BJ (cell line): ENCODE data around the gene ZBTB46. TPM values are rescaled to one million over a fixed set of nuclear protein-coding genes. Genes with fewer than 3 reads are reported as not detected.

Experiments used
- CTCF ChIA-PET: fragments of 350-600 bp; formaldehyde crosslinking; extraction: SDS; loops from one replicate; lab custom pipeline; 2021; ENCODE audit warnings: antibody characterized with exemption, inconsistent platforms; lab: Yijun Ruan, JAX
- POLR2A ChIA-PET: fragments of 300-600 bp; sonication (Branson Sonifier 250); formaldehyde crosslinking; extraction: SDS; loops from one replicate; lab custom pipeline; 2021; ENCODE audit warnings: antibody characterized with exemption; lab: Charles Lee
- DNase-seq: peaks from one replicate; pipeline ENCODE4 v3.0.0-alpha.2; 2011; ENCODE audit warnings: low read depth
- H3K27me3 ChIP-seq: 2 replicates; pipeline ENCODE4 v1.6.0; 2011; ENCODE audit warnings: low read length; ENCODE audit not compliant: control insufficient read depth, insufficient read depth
- H3K36me3 ChIP-seq: 2 replicates; pipeline ENCODE4 v1.5.1; 2011; ENCODE audit warnings: low read length; ENCODE audit not compliant: control insufficient read depth, insufficient read depth
- H3K4me3 ChIP-seq: 2 replicates; pipeline ENCODE4 v1.5.1; 2011; ENCODE audit warnings: low read depth, mild to moderate bottlenecking, control low read depth, low read length
- polyA plus RNA-seq: library from polyadenylated mRNA; depleted of rRNA; stranded (reverse); fragments of >200 nt; gene quantifications from 2 replicates; pipeline ENCODE4 v1.2.3, GENCODE V29; 2011
- TF ChIP-seq, protein P1 (sequence below): IDR thresholded peaks from 2 replicates; pipeline ENCODE4 v1.5.1; 2011; ENCODE audit warnings: low read depth, mild to moderate bottlenecking, control low read depth, inconsistent platforms, low read length, moderate library complexity; ENCODE audit not compliant: insufficient read depth

Gene ZBTB46
- polyA plus RNA-seq, 1 experiment: 0.32 TPM

DNA sequence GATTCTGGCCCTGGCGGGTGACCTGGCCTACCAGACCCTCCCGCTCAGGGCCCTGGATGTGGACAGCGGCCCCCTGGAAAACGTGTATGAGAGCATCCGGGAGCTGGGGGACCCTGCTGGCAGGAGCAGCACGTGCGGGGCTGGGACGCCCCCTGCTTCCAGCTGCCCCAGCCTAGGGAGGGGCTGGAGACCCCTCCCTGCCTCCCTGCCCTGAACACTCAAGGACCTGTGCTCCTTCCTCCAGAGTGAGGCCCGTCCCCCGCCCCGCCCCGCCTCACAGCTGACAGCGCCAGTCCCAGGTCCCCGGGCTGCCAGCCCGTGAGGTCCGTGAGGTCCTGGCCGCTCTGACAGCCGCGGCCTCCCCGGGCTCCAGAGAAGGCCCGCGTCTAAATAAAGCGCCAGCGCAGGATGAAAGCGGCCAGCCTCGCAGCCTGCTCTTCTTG lies 92.4 kb downstream of the ZBTB46 start:
- DNase-seq: no peak
- no peaks in the 10 kb centered on the region for H3K27me3 ChIP-seq
- ChIA-PET CTCF (interaction anchor here (1.0 kb wide), 1 partner anchor 37 kb away, joined by 4 read pairs; no protein-coding TSS in a partner anchor), POLR2A (interaction anchor here (0.5 to 0.6 kb wide), 2 partner anchors 11 to 17 kb away, joined by 3 to 9 read pairs; no protein-coding TSS in a partner anchor)
- H3K36me3 ChIP-seq: peaks cover 26% of the 10 kb centered on the region
- TF ChIP-seq, protein P1, sequence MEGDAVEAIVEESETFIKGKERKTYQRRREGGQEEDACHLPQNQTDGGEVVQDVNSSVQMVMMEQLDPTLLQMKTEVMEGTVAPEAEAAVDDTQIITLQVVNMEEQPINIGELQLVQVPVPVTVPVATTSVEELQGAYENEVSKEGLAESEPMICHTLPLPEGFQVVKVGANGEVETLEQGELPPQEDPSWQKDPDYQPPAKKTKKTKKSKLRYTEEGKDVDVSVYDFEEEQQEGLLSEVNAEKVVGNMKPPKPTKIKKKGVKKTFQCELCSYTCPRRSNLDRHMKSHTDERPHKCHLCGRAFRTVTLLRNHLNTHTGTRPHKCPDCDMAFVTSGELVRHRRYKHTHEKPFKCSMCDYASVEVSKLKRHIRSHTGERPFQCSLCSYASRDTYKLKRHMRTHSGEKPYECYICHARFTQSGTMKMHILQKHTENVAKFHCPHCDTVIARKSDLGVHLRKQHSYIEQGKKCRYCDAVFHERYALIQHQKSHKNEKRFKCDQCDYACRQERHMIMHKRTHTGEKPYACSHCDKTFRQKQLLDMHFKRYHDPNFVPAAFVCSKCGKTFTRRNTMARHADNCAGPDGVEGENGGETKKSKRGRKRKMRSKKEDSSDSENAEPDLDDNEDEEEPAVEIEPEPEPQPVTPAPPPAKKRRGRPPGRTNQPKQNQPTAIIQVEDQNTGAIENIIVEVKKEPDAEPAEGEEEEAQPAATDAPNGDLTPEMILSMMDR: no peak
- no peak overlapping the region; the same call in 1 of the 2 replicates for H3K4me3 ChIP-seq

DNA sequence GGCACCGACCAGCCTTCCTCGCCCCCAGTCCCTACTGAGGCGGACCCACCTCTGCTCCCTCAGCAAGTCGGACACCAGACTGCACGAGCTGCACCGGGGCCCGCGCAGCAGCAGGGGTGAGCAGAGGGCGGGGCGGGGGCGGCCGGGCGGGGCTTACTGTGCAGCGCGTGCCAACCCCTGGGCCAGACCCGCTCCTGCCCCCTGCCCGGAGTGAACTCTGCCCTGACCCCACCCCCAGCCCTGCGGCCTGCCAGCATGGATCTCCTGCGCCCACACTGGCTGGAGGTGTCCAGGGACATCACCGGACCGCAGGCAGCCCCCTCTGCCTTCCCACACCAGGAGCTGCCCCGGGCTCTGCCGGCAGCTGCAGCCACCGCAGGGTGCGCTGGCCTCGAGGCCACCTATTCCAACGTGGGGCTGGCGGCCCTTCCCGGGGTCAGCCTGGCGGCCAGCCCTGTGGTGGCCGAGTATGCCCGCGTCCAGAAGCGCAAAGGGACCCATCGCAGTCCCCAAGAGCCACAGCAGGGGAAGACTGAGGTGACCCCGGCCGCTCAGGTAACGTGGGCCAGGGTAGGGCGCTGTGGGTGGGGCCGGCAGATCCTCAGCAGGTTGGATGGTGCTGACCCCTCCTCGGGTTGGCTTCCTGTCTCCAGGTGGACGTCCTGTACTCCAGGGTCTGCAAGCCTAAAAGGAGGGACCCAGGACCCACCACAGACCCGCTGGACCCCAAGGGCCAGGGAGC lies 92.9 kb downstream of the ZBTB46 start:
- H3K36me3 ChIP-seq: peaks cover 26% of the 10 kb centered on the region
- POLR2A ChIA-PET: no interaction called here
- no peak overlapping the region for H3K4me3 ChIP-seq
- CTCF ChIA-PET: no interaction called here
- H3K27me3 ChIP-seq: no peaks in the 10 kb centered on the region
- DNase-seq: no peak
- TF ChIP-seq, protein P1: no peak

DNA sequence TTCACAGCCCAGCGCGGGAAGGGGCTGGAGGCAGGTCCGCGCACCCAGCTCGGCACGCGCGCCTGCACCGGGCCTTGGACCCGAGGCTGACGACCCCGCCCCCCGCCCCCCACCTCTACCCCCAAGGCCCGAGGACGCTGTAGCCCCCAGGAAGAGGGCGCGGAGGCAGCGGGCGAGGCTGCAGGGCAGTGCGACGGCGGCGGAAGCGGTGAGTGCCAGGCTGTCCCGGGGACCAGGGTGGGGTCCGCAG lies 93.4 kb downstream of the ZBTB46 start:
- Histone ChIP-seq H3K36me3 (peaks cover 24% of the 10 kb centered on the region), H3K27me3 (no peaks in the 10 kb centered on the region), H3K4me3 (no peak overlapping the region)
- TF ChIP-seq, protein P1: no peak
- ChIA-PET CTCF (no interaction called here), POLR2A (no interaction called here)
- DNase-seq: no peak

DNA sequence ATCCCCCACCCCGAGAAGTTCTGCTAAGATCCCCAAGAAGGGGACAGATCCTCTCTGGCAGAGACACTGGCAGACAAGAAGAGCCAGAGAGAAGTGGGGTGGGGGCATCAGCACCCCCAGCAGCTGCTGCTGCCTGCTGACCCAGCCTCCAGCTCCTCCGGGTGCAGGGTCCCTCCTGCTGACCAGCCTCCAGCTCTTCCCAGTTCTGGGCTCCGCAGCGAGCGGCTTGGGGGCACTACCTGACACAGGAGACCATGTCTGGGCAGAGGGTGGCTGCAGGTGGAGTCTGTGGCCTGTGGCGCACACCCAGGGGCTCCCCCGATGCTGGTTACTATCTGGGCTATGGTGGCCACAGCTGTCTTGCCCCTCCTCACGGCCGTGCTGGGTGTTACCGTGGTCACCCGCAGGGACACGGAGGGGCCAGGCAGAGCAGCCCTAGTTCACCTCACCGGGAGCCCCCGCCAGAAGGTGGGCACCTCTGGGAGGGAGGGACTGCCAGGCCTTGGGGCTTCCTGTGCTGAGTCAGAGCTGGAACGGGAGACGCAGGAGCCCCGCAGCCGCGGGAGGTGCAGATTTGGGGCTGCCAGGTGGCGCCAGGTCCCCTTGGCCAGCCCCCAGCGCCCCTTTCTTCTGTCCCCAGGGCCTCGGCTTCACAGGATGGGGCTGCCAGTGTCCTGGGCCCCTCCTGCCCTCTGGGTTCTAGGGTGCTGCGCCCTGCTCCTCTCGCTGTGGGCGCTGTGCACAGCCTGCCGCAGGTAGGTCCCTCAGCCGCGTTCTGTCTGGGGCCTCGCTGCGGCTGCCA lies 94.0 kb downstream of the ZBTB46 start:
- CTCF ChIA-PET: no interaction called here
- TF ChIP-seq, protein P1: no peak

More for the DNA sequence above, 94.0 kb downstream of the ZBTB46 start:
- POLR2A ChIA-PET: no interaction called here
- peaks cover 22% of the 10 kb centered on the region for H3K36me3 ChIP-seq
- H3K4me3 ChIP-seq: no peak overlapping the region
- no peak for DNase-seq
- no peaks in the 10 kb centered on the region for H3K27me3 ChIP-seq
